Right atrium auricular region (tissue), 2 donors: Measurements from ENCODE around the gene FAM163B. TPM values are rescaled to one million over a fixed set of nuclear protein-coding genes. Genes with fewer than 3 reads are reported as not detected.

Experiments used
- DNase-seq: peaks from one replicate; pipeline ENCODE4 v3.0.0-alpha.2; 2019; ENCODE audit warnings: low spot score
- H3K27ac ChIP-seq, 2 donors: fragments of 200-600 bp; sonication (generic); 1 replicate in 1 of 2; 2 replicates in 1 of 2; pipeline ENCODE4 v1.5.1; 2016 to 2019
- H3K27me3 ChIP-seq, 2 donors: fragments of 200-600 bp; sonication (generic); one replicate each; pipeline versions ENCODE4 v1.5.1 to v1.6.0; 2017 to 2019
- H3K36me3 ChIP-seq: fragments of 200-600 bp; sonication (generic); one replicate; pipeline ENCODE4 v1.5.1; 2016
- H3K4me1 ChIP-seq, 2 donors: fragments of 200-600 bp; sonication (generic); one replicate each; pipeline versions ENCODE4 v1.5.1 to v1.6.0; 2017 to 2019
- H3K4me3 ChIP-seq, 2 donors: fragments of 200-600 bp; sonication (generic); 1 replicate in 1 of 2; 2 replicates in 1 of 2; pipeline ENCODE4 v1.5.1; 2017 to 2019; ENCODE audit warnings: mild to moderate bottlenecking in 1 of 2, moderate library complexity in 1 of 2
- H3K9me3 ChIP-seq, 2 donors: fragments of 200-600 bp; sonication (generic); one replicate each; pipeline ENCODE4 v1.5.1; 2019
- total RNA-seq, 2 donors: library from RNA; depleted of rRNA; stranded (reverse); fragments of >200 nt; gene quantifications; one replicate each; pipeline ENCODE4 v1.1.0, GENCODE V29; 2016
- TF ChIP-seq, protein P1 (sequence below), 2 donors: fragments of 200-600 bp; sonication (generic); IDR thresholded peaks; one replicate each; pipeline ENCODE4 v1.5.1; 2019; ENCODE audit warnings: antibody characterized with exemption in 2 of 2

Gene FAM163B
- total RNA-seq, 2 donors from 2014 or later, result 1.7 TPM; not detected in 1

- no peaks in the 10 kb centered on the region for H3K27me3 ChIP-seq
- H3K4me3 ChIP-seq, result no peak overlapping the region
- no peaks in the 10 kb centered on the region for H3K36me3 ChIP-seq
- H3K9me3 ChIP-seq, result no peaks in the 10 kb centered on the region
- no peak overlapping the region for H3K27ac ChIP-seq
- no peaks in the 10 kb centered on the region for H3K4me1 ChIP-seq
- TF ChIP-seq, protein P1, sequence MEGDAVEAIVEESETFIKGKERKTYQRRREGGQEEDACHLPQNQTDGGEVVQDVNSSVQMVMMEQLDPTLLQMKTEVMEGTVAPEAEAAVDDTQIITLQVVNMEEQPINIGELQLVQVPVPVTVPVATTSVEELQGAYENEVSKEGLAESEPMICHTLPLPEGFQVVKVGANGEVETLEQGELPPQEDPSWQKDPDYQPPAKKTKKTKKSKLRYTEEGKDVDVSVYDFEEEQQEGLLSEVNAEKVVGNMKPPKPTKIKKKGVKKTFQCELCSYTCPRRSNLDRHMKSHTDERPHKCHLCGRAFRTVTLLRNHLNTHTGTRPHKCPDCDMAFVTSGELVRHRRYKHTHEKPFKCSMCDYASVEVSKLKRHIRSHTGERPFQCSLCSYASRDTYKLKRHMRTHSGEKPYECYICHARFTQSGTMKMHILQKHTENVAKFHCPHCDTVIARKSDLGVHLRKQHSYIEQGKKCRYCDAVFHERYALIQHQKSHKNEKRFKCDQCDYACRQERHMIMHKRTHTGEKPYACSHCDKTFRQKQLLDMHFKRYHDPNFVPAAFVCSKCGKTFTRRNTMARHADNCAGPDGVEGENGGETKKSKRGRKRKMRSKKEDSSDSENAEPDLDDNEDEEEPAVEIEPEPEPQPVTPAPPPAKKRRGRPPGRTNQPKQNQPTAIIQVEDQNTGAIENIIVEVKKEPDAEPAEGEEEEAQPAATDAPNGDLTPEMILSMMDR (IDR thresholded peaks at IDR 0.05), result no peak
- no peak for DNase-seq
Observed at GRCh38 chr9:133641396-133641655, 32.1 kb upstream of the FAM163B start.

DNA sequence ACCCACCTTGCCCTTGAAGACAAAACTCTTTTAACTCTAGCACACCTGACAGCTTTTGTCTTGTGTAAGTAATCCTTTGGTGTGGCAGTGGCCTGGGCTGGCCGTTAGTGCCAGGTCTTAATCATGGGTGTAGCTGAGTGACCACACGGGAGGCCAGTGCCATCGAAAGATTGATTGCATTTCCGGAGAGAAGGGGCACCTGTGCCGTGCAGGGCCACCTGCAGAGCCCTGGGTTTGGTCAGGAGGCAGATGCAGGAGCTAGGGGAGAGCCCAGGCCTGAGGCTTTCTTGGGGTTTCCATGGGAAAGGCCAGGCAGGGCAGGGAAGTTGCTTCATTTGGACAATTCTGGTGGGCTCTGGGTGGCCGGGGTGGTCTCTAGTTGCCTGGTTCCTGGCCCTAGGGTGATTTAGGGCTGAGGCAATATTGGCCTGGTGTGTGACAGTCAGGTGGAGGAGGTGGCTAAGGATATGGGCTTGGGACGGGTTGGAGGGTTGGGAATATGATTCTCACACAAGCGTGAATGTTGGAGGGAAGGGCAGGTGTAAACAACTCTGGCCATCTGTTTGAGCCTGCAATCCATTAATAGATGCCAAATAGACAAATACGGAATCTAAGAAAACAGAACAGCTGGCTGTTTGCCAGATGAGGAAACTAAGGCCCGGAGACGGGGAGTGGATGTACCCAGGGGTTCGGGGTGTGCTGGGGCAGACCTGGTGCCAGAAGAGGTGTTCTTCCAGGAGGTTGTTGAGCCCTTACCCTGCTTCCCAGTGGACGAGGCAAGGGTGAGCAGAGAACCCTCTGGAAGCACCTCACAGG, 31.6 kb upstream of the FAM163B start:
- no peaks in the 10 kb centered on the region for H3K9me3 ChIP-seq
- no peak overlapping the region for H3K27ac ChIP-seq
- H3K36me3 ChIP-seq, result no peaks in the 10 kb centered on the region
- no peak for DNase-seq
- H3K4me1 ChIP-seq, result no peaks in the 10 kb centered on the region
- no peak overlapping the region for H3K4me3 ChIP-seq
- no peaks in the 10 kb centered on the region for H3K27me3 ChIP-seq
- TF ChIP-seq, protein P1 (IDR thresholded peaks at IDR 0.05), result no peak

DNA sequence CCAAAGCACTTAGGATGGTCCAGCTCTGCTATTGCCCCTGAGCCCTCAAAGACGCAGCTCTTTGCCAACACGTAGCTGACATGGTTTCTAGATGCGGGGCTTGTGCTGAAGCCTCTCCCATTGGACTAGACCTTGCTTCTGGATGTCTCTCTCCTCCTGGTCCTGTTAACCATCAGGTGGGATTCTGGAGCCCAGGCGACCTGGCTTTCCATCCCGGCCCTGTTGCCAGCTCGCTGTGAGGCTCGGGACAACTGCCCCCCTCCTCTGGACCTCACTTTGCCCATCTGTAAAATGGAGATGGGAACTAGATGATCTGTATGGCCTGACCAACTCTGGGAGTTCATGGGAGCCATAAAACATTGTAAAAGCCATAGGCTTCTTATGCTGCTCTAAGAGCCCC, 31.0 kb upstream of the FAM163B start:
- H3K27me3 ChIP-seq, result no peaks in the 10 kb centered on the region

GRCh38 chr9:133639613-133640012, 30.4 kb upstream of the FAM163B start:
- H3K27me3 ChIP-seq, result no peaks in the 10 kb centered on the region
- no peaks in the 10 kb centered on the region for H3K4me1 ChIP-seq
- no peak overlapping the region for H3K4me3 ChIP-seq
- no peak overlapping the region for H3K27ac ChIP-seq
- no peaks in the 10 kb centered on the region for H3K36me3 ChIP-seq
- no peaks in the 10 kb centered on the region for H3K9me3 ChIP-seq
- TF ChIP-seq, protein P1 (IDR thresholded peaks at IDR 0.05), result no peak
- DNase-seq, result no peak

More for the DNA sequence above, 31.0 kb upstream of the FAM163B start:
- no peak overlapping the region for H3K27ac ChIP-seq
- H3K36me3 ChIP-seq, result no peaks in the 10 kb centered on the region
- H3K9me3 ChIP-seq, result no peaks in the 10 kb centered on the region
- no peak for DNase-seq
- H3K4me1 ChIP-seq, result no peaks in the 10 kb centered on the region
- no peak overlapping the region for H3K4me3 ChIP-seq
- TF ChIP-seq, protein P1 (IDR thresholded peaks at IDR 0.05), result no peak

DNA sequence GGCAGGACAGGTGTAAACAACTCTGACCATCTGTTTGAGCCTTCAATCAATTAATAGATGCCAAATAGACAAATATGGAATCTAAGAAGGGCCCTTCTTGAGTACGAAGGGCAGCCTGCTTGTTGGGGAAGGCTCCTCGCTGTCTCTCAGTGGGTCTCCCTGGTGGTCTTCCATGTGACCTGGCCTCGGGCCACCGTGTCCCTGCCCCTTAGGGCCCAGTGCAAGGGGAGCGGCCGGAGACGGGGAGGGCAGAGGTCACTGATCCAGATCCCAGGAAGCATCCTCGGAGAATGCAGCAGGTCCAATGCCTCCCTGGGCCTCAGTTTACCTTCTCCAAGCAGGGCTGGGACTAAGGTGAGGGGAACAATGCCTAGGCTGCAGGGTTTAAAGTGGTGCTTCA, 29.5 kb upstream of the FAM163B start:
- Histone ChIP-seq H3K9me3 (no peaks in the 10 kb centered on the region), H3K27ac (no peak overlapping the region), H3K36me3 (no peaks in the 10 kb centered on the region), H3K4me3 (no peak overlapping the region), H3K4me1 (no peaks in the 10 kb centered on the region), H3K27me3 (no peaks in the 10 kb centered on the region)
- TF ChIP-seq, protein P1 (IDR thresholded peaks at IDR 0.05), result no peak
- no peak for DNase-seq

DNA sequence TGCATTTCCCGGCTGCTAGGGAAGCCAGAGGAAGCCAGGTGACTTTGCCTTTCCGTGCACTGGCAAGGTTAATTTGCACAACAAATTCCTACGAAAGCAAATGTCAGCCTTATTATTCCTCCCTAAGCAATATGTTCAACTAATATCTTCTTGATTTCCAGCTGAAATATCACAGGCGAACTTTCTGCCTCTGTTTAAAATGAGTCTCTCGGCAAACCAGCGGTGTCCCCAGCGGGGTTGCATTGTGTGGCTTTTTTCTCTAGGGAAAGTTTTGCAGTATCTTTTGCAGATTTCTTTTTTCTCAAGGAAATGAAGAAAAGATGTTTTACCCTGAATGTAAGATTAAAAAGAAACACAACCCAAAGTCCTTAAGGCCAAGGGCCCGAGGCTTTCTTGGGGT, 28.9 kb upstream of the FAM163B start:
- TF ChIP-seq, protein P1 (IDR thresholded peaks at IDR 0.05), result no peak
- H3K27ac ChIP-seq, result no peak overlapping the region
- no peaks in the 10 kb centered on the region for H3K27me3 ChIP-seq

More for the DNA sequence above, 28.9 kb upstream of the FAM163B start:
- H3K9me3 ChIP-seq, result no peaks in the 10 kb centered on the region
- H3K4me1 ChIP-seq, result no peaks in the 10 kb centered on the region
- H3K4me3 ChIP-seq, result no peak overlapping the region
- DNase-seq, result no peak
- H3K36me3 ChIP-seq, result no peaks in the 10 kb centered on the region
